Measurements from ENCODE around the gene ATP11B.

The ATP11B gene

GRCh38 chr3:182912474-182912873 lies 119.2 kb downstream of the ATP11B start:
- no peak for DNase-seq

GRCh38 chr3:182913889-182914288 lies 120.6 kb downstream of the ATP11B start:
- DNase-seq: no peak

GRCh38 chr3:182914341-182914740 lies 121.0 kb downstream of the ATP11B start:
- DNase-seq: no peak

GRCh38 chr3:182917134-182917533 lies 123.8 kb downstream of the ATP11B start:
- no peak for DNase-seq

GRCh38 chr3:182919866-182920357 lies 126.6 kb downstream of the ATP11B start:
- no peak for DNase-seq

- no peak for DNase-seq
Observed at GRCh38 chr3:182920515-182921084, 127.3 kb downstream of the ATP11B start.

GRCh38 chr3:182921665-182922355 lies 128.5 kb downstream of the ATP11B start:
- DNase-seq: no peak

- DNase-seq: no peak
Observed at GRCh38 chr3:182925330-182925943, 132.1 kb downstream of the ATP11B start.

GRCh38 chr3:182925944-182926337 lies 132.6 kb downstream of the ATP11B start:
- DNase-seq: no peak

- DNase-seq: no peak
Observed at GRCh38 chr3:182935803-182936202, 142.5 kb downstream of the ATP11B start.

- no peak for DNase-seq
Observed at GRCh38 chr3:182936239-182936917, 143.1 kb downstream of the ATP11B start.

- no peak for DNase-seq
Observed at GRCh38 chr3:182936918-182937285, 143.6 kb downstream of the ATP11B start.

- DNase-seq: no peak
Observed at GRCh38 chr3:182937293-182938051, 144.2 kb downstream of the ATP11B start.

GRCh38 chr3:182940266-182940808 lies 147.0 kb downstream of the ATP11B start:
- DNase-seq: no peak

GRCh38 chr3:182941719-182942118 lies 148.4 kb downstream of the ATP11B start:
- no peak for DNase-seq

GRCh38 chr3:182947888-182948287 lies 154.6 kb downstream of the ATP11B start:
- DNase-seq: no peak

- DNase-seq: no peak
Observed at GRCh38 chr3:182948305-182948704, 155.0 kb downstream of the ATP11B start.

GRCh38 chr3:182949688-182950087 lies 156.4 kb downstream of the ATP11B start:
- no peak for DNase-seq

GRCh38 chr3:182954553-182955235 lies 161.4 kb downstream of the ATP11B start:
- no peak for DNase-seq

- DNase-seq: no peak
Observed at GRCh38 chr3:182957226-182957625, 163.9 kb downstream of the ATP11B start.

GRCh38 chr3:182957676-182958266 lies 164.5 kb downstream of the ATP11B start:
- DNase-seq: no peak
